HK-2 (cell line): ENCODE results near the gene SMCO4.
"Not testable (repeated sequence)": the region's sequence is repeated elsewhere in the genome, so short reads cannot be mapped to it uniquely, and the experiment has no call there.

Source experiments
- DNase-seq: peaks from one replicate; pipeline ENCODE4 v3.0.0-alpha.2; 2018; ENCODE audit not compliant: unreplicated experiment

The SMCO4 gene

DNA sequence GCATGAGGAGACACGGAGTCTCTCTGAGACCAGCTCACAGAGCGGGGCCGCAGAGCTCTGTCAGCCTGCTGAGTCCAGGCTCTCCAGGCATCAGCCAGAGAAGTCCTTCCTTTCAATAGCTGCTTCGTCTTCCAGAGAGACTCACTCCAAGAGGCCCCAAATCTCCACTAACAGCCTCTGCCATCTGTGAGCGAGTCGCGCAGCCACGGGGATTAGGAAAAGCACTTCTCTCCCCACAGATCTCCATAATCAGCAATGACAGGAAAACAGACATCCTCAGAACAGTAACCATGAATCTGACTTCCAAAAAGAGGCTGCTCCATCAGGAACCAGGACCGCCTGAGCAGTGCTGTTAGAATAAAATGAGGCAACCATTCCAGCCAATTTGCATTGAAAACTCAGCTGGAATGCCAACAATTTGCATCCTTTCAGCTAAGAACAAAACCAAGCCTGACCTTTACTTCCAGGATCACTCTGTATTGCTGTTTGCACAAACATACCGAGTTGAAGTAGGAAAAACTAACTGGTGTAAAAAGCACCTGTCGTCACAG is 65.4 kb downstream of the SMCO4 start:
- no peak for DNase-seq

DNA sequence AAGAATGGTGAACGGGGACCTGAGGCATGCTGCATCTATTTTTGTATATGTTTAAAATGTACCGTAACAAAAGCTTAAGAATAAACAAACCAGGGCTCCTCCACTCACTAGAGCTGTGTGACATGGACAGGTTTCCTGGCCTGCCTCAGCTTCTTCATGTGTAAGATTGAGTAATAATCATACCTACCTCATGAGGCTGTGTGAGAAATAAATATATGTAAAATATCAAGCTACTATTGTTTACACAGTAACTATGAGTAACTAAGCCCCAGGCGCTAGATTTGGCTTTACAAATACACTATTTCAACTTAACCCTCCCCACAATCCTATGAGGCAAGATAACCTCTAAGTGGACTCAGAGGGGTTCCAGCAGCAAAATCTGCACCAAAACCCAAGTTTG is 66.4 kb downstream of the SMCO4 start:
- DNase-seq, result no peak

DNA sequence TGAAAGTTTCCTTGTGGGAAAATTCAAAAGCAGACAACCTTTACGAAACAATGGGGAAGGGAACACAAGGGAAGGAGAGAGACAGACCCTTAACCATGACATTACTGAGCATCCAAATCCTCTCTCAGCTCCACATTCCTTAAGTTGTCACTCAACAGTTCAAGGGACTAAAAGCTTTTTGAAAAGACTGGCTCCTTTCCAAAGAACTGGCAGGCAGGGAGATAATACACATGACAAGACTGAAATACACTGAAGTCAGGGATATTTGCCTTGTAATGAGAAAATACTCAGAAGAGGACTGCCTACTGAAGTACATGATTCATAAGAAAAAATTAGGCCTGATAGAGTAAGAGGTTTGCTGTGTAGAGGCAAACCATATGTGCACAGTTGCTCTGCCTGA is 69.1 kb downstream of the SMCO4 start:
- no peak for DNase-seq

DNA sequence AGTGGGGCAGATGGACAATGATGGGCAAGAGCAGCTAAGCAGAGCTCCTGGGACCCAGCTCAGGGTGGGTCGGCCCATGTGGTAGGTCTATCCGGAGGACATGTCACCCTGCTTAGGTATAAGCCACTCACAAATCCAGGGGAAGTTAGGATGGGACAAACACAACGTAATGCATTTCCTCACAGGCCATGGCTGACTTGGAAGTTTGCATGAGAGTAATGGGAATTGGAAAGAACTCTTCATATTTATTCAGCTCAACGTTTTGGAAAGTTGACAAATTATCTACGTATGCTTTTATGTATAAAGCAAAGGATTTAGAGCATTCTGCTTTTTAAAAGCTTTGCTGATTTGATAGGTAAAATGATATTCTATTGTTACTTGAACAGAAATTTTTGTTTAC is 74.9 kb downstream of the SMCO4 start:
- DNase-seq, result no peak

DNA sequence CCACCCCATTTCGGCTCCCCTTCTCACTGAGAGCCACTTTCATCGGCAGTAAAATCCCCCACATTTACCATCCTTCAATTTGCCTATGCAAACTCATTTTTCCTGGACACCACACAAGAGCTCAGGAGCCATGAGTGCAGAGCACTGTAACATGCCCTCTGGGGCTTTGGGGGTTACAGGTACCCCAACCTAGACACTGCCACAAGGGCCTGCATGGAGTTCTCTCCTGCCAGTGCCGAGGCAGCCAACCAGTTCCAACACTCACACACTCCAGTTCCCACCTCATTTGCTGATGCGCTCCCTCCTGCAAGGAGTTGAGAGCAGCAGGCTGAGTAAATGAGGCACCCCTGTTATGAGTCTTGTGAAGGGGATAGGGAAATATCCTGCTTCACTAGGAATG is 76.1 kb downstream of the SMCO4 start:
- no peak for DNase-seq

DNA sequence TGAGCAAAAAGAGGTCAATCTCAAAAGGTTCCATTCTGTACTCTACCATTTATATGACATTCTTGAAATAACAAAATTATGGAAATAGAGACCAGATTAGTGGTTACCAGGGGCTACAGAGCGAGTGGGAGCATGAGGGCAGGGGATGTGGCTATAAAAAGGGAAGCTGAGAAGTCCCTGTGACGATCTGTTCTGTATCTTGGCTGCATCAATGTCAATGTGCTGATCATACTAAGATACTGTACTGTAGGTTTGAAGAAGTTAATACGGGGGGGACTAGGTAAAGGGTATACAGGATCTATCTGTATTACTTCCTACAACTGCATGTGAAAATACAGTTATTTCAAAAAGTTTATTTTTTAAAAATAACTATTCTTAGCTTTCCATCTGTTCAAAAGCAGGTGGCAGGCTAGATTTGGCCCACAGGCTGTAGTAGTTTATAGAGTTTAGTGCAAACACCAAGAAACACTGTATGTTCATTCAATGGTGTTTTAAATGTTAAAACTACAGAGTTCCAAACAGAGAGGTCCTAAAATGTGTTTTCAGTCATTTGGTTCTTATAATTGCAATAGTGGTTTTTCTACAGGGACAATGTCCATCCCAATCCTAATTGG is 78.2 kb downstream of the SMCO4 start:
- no peak for DNase-seq

DNA sequence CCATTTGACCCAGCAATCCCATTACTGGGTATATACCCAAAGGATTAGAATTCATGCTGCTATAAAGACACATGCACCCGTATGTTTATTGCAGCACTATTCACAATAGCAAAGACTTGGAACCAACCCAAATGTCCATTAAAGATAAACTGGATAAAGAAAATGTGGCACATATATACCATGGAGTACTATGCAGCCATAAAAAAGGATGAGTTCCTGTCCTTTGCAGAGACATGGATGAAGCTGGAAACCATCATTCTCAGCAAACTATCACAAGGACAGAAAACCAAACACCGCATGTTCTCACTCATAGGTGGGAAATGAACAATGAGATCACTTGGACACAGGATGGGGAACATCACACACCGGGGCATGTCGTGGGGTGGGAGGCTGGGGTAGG is 79.5 kb downstream of the SMCO4 start:
- DNase-seq, result not testable (repeated sequence)

DNA sequence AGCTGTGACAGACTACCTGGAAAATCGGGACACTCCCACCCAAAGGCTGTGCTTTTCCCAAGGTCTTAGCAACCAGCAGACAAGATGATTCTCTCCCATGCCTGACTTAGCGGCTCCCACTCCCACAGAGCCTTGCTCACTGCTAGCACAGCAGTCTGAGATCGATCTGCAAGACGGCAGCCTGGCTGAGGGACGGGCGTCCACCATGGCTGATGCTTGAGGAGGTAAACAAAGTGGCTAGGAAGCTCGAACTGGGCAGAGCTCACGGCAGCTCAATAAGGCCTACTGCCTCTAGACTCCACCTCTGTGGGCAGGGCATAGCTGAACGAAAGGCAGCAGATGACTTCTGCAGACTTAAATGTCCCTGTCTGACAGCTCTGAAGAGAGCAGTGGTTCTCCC is 84.9 kb downstream of the SMCO4 start:
- DNase-seq, result no peak

DNA sequence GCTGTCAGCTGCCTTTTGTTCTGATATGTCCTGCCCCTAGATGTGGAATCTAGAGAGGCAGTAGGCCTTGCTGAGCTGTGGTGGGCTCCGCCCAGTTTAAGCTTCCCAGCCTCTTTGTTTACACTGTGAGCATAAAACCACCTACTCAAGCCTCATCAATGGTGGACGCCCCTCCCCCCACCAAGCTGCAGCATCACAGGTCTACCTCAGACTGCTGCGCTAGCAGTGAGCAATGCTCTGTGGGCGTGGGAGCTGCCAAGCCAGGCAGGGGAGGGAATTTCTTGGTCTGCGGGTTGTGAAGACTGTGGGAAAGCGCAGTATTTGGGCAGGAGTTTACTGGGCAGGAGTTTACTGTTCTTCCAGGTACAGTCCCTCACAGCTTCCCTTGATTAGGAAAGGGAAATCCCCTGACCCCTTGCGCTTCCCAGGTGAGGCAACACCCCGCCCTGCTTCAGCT is 98.5 kb downstream of the SMCO4 start:
- peak; percentile 34 for DNase-seq

DNA sequence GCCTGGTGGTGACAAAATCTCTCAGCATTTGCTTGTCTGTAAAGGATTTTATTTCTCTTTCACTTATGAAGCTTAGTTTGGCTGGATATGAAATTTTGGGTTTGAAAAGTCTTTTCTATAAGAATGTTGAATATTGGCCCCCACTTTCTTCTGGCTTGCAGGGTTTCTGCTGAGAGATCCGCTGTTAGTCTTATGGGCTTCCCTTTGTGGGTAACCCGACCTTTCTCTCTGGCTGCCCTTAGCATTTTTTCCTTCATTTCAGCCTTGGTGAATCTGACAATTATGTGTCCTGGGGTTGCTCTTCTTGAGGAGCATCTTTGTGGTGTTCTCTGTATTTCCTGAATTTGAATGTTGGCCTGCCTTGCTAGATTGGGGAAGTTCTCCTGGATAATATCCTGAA is 100.0 kb downstream of the SMCO4 start:
- not testable (repeated sequence) for DNase-seq

DNA sequence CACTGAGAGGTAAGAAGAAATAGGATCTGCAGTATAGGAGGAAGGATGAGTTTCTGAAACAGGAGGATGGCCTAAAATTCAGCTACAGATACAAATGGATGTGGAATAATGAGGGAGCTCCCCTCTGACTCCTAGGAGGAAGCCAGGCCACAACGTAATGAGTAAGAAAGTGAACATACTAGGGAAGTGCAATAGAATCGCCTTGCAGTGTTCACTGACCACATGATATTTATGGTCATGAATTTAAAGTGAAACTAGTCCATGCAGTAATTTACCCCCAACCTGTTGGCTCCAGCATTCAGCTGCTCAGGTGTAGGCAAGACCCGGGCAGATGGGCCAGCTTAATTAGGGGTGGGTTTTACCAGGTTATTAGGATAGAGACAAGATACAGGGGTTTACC is 110.9 kb downstream of the SMCO4 start:
- DNase-seq, result no peak
